Body of pancreas (tissue), 4 donors: Measurements from ENCODE around the gene SCTR. TPM values are rescaled to one million over a fixed set of nuclear protein-coding genes. Genes with fewer than 3 reads are reported as not detected.
A peak's percentile ranks its signal among the peaks of the same experiment; 100 is the strongest.

Experiments
- ATAC-seq: fragments of 150-250 bp; one replicate; pipeline ENCODE4 v1.9.1; 2016
- DNase-seq, 4 donors: peaks; one replicate each; pipeline ENCODE4 v3.0.0-alpha.2; 2019
- H3K27ac ChIP-seq, 4 donors: fragments of 200-600 bp; sonication (generic); 1 replicate in 3 of 4; 2 replicates in 1 of 4; pipeline versions ENCODE4 v1.5.1 to v1.6.1; 2016 to 2019; ENCODE audit warnings: mild to moderate bottlenecking in 1 of 4, mixed read lengths in 1 of 4, moderate library complexity in 1 of 4
- H3K27me3 ChIP-seq, 2 donors: fragments of 200-600 bp; sonication (generic); one replicate each; pipeline ENCODE4 v1.6.0; 2016; ENCODE audit warnings: mild to moderate bottlenecking in 1 of 2
- H3K36me3 ChIP-seq, 2 donors: fragments of 200-600 bp; sonication (generic); replicated peaks in 1 of 2; 2 replicates each; pipeline ENCODE4 v1.5.1; 2016; ENCODE audit warnings: low read depth in 2 of 2; ENCODE audit not compliant: insufficient read depth in 1 of 2
- H3K4me1 ChIP-seq: fragments of 200-600 bp; sonication (generic); one replicate; pipeline ENCODE4 v1.6.0; 2016
- H3K4me3 ChIP-seq, 2 donors: fragments of 200-600 bp; sonication (generic); 1 replicate in 1 of 2; 2 replicates in 1 of 2; pipeline ENCODE4 v1.5.1; 2016 to 2019
- H3K9me3 ChIP-seq, 3 donors: fragments of 200-600 bp; sonication (generic); 1 replicate in 2 of 3; 2 replicates in 1 of 3; pipeline ENCODE4 v1.5.1; 2016
- CTCF ChIP-seq, 7 experiments: fragments of 450-650 bp in 4 of 7; fragments of 200-600 bp in 3 of 7; sonication (generic) in 3 of 7; IDR thresholded peaks; one replicate each; pipeline ENCODE4 v1.5.1; 2016 to 2019; ENCODE audit warnings: antibody characterized with exemption in 7 of 7
- POLR2A ChIP-seq, 3 donors: fragments of 450-650 bp; IDR thresholded peaks; one replicate each; pipeline ENCODE4 v1.6.1; 2016; ENCODE audit warnings: antibody characterized with exemption in 3 of 3, mild to moderate bottlenecking in 2 of 3
- WGBS, 2 donors: methylation state at CpG; one replicate each; pipeline ENCODE4 v1.1.5; 2017; 5-methylcytosine and 5-hydroxymethylcytosine counted together
- intact Hi-C: fragments of 100-400 bp; cut with DNase I; formaldehyde crosslinking; loops from one replicate; pipeline ENCODE4 v1.15.1; 2023
- total RNA-seq, 2 donors: library from RNA; depleted of rRNA; stranded (reverse); fragments of >200 nt; gene quantifications; one replicate each; pipeline ENCODE4 v1.1.0, GENCODE V29; 2016

Gene SCTR
- total RNA-seq, 2 donors from 2014 or later: 69.0 to 183 TPM

GRCh38 chr2:119478978-119479295 is 45.3 kb downstream of the SCTR start:
- TF ChIP-seq CTCF (IDR thresholded peaks at IDR 0.05) (no peak), POLR2A (IDR thresholded peaks at IDR 0.05) (no peak)
- peaks cover 57% of the 10 kb centered on the region for H3K4me1 ChIP-seq

GRCh38 chr2:119478188-119478977 is 45.9 kb downstream of the SCTR start:
- no peaks in the 10 kb centered on the region for H3K27me3 ChIP-seq
- H3K4me3 ChIP-seq: no peak overlapping the region
- peaks cover 52% of the 10 kb centered on the region for H3K4me1 ChIP-seq
- H3K27ac ChIP-seq: peak overlapping the region in 3 of 4 donors; percentile 53 to 59 (median 57)
- ATAC-seq: no peak
- 72% methylated on average over 9 to 12 of the region's 12 CpGs for WGBS, 2 donors
- DNase-seq: no peak
- intact Hi-C loops: no loop called here
- no peaks in the 10 kb centered on the region for H3K9me3 ChIP-seq
- TF ChIP-seq CTCF (IDR thresholded peaks at IDR 0.05): no peak
- no peak for TF ChIP-seq POLR2A (IDR thresholded peaks at IDR 0.05)
- H3K36me3 ChIP-seq: no peaks in the 10 kb centered on the region

More at GRCh38 chr2:119478978-119479295, 45.3 kb downstream of the SCTR start:
- DNase-seq: no peak
- Histone ChIP-seq H3K9me3 (no peaks in the 10 kb centered on the region), H3K36me3 (no peaks in the 10 kb centered on the region), H3K27me3 (no peaks in the 10 kb centered on the region), H3K4me3 (no peak overlapping the region), H3K27ac (peak overlapping the region in 3 of 4 donors; percentile 53 to 59 (median 57))
- 69 to 93% methylated on average over 3 of the region's 3 CpGs for WGBS, 2 donors
- no peak for ATAC-seq
- intact Hi-C loops: no loop called here

GRCh38 chr2:119477113-119477505 is 47.2 kb downstream of the SCTR start:
- no peaks in the 10 kb centered on the region for H3K9me3 ChIP-seq
- H3K4me1 ChIP-seq: peaks cover 39% of the 10 kb centered on the region
- WGBS, 2 donors: 62 to 66% methylated on average over 9 of the region's 9 CpGs
- H3K27me3 ChIP-seq: no peaks in the 10 kb centered on the region
- TF ChIP-seq CTCF (IDR thresholded peaks at IDR 0.05) (no peak), POLR2A (IDR thresholded peaks at IDR 0.05) (no peak)
- H3K4me3 ChIP-seq: no peak overlapping the region
- intact Hi-C loops: no loop called here
- DNase-seq: no peak
- ATAC-seq: no peak
- no peaks in the 10 kb centered on the region for H3K36me3 ChIP-seq
- H3K27ac ChIP-seq: peak overlapping the region; percentile 2 to 59 (median 46)

- DNase-seq (peak; percentile 68 to 82 (median 81)), ATAC-seq (peak; percentile 85)
- WGBS, 2 donors: 19 to 20% methylated on average over 15 to 20 of the region's 20 CpGs
- peak overlapping the region; percentile 2 to 59 (median 46) for H3K27ac ChIP-seq
- intact Hi-C loops: no loop called here
- no peak overlapping the region for H3K4me3 ChIP-seq
- no peaks in the 10 kb centered on the region for H3K27me3 ChIP-seq
- peaks cover 33% of the 10 kb centered on the region for H3K4me1 ChIP-seq
- H3K9me3 ChIP-seq: no peaks in the 10 kb centered on the region
- no peaks in the 10 kb centered on the region for H3K36me3 ChIP-seq
- TF ChIP-seq POLR2A (IDR thresholded peaks at IDR 0.05) (peak in 2 of 3 donors; percentile 64 to 78), CTCF (IDR thresholded peaks at IDR 0.05) (peak; percentile 93 to 99 (median 97))
Observed at GRCh38 chr2:119476301-119477112, 47.8 kb downstream of the SCTR start.
